ENCODE measurements around the gene DIP2C.
"Not testable (repeated sequence)": the region's sequence is repeated elsewhere in the genome, so short reads cannot be mapped to it uniquely, and the experiment has no call there.

Gene DIP2C

DNA sequence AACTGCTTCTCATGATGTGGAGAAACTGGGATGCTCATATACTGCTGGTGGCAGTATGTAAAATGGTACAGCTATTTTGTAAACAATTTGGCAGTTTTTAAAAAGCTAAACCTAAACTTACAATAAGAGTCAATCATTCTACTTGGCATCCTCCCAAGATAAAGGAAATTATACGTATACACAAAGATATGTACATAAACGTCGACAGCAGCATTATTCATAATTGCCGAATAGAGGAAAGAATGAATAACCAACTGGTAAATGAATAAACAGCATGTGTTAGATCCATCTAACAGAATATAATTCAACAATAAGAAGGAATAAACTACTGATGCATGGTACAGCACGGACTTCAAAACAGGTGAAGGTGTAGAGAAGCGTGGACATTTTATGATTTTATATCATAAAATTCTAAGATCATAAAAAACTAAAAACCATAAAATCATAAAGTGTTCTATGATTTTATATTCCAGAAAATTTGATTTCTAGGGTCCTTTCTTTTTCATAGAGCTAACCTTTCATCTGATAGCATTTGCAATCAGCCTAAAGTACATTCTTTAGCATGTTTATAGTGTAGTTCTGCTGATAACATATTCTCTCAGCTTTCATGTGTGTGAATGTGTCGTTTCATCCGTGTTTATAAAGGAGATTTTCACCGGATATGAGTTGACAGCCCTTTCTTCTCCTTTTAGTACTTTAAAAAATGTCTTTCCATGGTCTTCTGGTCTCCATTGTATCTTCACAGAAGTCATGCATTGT lies 261.5 kb downstream of the DIP2C start:
- no peak for DNase-seq

GRCh38 chr10:425365-425764 lies 264.1 kb downstream of the DIP2C start:
- DNase-seq, result not testable (repeated sequence)

DNA sequence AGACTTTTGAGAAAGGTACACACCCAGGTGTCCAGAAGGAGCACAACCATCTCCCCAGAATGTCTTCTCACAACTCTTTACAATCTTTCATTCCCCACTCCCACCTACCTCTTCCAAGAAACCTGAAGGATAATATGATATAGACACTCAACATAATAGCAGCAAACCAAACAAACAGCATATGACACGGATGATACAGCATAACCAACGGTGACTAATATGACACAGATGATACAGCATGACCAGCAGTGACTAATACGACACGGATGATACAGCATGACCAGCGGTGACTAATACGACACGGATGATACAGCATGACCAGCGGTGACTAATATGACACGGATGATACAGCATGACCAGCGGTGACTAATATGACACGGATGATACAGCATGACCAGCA lies 264.7 kb downstream of the DIP2C start:
- DNase-seq, result not testable (repeated sequence)

DNA sequence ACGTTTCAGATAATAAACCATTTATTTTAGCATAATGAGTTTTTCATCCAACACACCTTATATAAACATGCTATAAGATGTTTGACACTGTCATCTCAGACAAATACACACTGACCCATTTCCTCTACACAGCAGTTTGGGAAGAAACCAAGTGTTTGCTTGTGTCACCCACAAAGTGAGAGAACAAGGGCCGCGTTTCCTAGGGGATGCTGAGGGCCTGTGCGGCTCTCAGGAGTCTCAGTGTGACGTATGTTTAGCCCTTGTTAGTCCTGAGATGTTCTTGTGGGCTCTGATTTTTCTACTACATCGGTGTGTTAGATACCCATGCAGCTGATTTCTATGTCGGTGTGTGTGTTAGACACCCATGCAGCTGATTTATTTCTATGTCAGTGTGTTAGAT lies 266.3 kb downstream of the DIP2C start:
- DNase-seq, result no peak

GRCh38 chr10:422675-423074 lies 266.8 kb downstream of the DIP2C start:
- no peak for DNase-seq

GRCh38 chr10:422241-422640 lies 267.2 kb downstream of the DIP2C start:
- DNase-seq, result no peak

DNA sequence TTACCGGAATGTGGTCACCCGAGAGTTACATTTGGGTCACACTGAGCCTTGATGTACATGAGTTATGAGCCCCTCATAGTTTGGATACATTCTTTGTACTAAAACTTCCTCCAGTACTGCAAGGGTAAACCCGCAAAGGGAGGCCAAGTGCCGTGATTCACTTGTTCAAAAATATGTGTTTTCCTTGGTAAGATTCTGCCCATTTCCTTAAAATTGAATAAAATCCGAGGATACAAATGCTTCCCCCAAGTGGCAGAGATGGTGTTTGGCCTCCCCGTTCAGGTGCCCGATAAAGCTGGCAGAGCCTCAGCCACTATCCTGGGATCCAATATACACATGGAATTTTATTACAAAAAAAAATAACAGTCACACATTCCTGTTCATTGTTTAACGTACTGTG lies 268.3 kb downstream of the DIP2C start:
- DNase-seq, result no peak

GRCh38 chr10:420154-421121 lies 269.0 kb downstream of the DIP2C start:
- DNase-seq, result no peak

DNA sequence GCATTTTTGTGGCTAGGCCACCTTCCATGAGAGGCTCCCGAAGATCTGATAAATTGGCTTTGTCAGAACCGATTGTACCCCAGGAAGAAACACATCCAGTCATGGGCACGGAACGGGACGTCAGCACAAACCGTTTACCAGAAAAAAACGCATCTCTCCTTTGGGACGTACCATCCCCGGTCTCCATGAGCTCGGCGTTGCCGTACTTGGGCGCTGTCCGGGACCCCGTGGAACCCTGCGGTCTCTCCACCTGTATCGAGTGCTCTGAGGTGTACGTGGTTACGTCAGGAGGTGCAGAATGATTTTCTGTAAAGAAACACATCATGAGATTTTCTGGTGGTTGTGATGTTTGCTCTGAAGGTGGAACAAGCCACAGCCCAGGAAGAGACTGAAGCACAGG lies 270.6 kb downstream of the DIP2C start:
- no peak for DNase-seq

- no peak for DNase-seq
These were observed 271.2 kb downstream of the DIP2C start for GRCh38 chr10:418226-418625.

GRCh38 chr10:416091-416515 lies 273.4 kb downstream of the DIP2C start:
- DNase-seq, result no peak

DNA sequence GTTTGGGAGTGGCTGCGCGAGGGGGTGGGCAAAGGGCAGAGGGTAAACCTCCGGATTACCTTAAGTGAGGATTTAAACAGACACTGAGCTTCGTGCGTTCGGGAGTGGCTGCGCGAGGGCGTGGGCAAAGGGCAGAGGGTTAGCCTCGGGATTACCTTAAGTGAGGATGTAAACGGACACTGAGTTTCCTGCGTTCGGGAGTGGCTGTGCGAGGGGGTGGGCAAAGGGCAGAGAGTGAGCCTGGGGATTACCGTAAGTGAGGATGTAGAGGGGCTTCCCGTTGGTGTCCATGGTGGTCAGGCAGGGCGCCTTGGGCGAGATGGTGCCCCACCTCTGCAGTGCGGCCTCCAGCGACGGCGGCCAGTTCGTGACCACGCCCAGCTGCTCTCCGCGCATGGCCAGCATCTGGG lies 275.8 kb downstream of the DIP2C start:
- DNase-seq, result no peak

DNA sequence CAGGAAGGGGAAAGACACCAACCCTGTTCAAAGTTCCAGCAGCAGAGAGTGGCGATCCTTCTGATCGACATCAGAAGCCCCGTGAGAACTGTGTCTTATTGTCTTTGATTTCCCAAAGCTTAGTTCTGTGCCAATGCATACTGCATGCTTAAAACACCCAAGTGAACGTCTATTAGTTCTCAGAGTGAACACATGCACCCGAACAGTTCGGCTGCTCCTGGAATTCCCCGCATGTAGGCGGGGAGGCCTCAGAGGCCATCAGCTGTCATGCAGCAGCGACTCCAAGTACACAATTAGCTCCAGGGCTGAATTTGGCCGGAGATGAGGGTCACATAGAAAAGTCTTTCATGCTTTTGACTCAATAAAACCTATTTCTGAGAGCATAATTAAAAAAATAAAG lies 277.4 kb downstream of the DIP2C start:
- DNase-seq, result no peak

DNA sequence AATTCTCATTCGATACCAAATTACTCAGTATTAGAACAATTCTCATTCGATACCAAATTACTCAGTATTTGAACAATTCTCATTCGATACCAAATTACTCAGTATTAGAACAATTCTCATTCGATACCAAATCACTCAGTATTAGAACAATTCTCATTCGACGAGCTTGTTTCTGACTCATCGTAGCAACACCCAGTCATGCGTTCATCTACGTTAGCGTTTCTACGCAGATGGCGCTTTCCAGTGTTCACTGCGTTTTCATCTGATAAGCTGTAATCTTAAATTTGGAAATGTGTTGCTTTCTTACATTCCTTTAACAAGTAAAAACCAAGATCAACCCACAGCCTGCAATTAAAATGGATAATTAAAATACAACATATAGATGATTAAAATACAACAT lies 277.9 kb downstream of the DIP2C start:
- no peak for DNase-seq

- DNase-seq, result no peak
These were observed 279.9 kb downstream of the DIP2C start for GRCh38 chr10:409408-410040.

GRCh38 chr10:408236-408635 lies 281.2 kb downstream of the DIP2C start:
- DNase-seq, result no peak

DNA sequence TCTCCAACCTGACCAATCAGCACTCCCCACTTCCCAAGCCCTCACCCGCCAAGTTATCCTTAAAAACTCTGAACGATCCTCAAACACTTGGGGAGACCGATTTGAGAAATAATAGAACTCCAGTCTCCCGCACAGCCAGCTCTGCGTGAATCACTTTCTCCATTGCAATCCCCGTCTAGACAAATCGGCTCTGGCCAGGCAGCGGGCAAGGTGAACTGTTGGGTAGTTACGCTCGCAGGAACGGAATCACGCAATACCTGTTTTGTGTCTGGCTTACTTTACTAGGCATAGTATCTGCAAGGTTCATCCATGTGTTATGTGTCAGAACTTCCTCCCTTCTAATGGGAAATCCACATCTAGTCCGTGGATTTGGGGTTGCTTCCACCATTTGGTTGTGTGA lies 282.5 kb downstream of the DIP2C start:
- no peak for DNase-seq

- no peak for DNase-seq
These were observed 283.8 kb downstream of the DIP2C start for GRCh38 chr10:405648-406047.

DNA sequence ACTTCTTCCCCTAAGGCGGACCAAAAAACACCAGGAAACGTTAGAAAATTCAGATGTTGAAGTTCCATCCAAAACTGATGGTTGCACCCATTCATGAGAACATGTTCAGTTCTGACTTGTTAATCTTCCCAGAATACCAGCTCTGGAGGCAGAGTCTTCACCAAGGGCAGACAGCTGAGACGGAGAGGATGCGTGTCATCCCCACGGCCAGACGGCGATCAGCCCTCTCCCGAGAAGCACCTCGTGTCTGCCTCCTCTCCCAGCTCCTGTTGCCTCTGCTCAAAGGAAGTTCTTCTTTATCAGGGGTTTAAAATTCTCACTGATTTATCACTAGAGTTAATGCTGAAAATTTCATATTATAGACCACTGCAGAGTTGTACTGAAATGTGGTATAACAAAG lies 284.5 kb downstream of the DIP2C start:
- DNase-seq, result no peak

- no peak for DNase-seq
These were observed 285.1 kb downstream of the DIP2C start for GRCh38 chr10:404346-404745.

DNA sequence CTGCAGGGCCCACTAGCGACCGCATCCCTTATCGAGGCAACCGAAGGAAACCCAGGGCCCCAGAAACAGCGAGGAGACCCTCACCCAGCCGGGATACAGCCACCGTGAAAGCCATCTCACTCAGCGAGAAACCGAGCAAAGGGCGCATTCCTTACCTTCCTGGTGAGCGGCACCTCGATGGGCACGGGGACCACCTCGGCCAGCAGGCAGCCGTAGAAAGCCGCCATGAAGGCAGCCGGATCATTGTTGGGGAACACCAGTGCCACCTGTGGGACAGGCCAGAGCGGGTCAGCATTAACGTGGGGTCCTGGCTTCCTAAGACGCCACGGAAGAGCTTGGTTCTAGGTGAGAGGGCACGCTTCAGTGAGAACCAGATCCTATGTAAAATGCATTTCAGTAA lies 290.5 kb downstream of the DIP2C start:
- no peak for DNase-seq

- DNase-seq, result no peak
These were observed 292.0 kb downstream of the DIP2C start for GRCh38 chr10:397321-398068.

Measured in activated T-cell treated with anti-CD3 and anti-CD28 coated beads for 4 hours (primary cell).